Measurements from ENCODE around the gene FAM131A.

DNA sequence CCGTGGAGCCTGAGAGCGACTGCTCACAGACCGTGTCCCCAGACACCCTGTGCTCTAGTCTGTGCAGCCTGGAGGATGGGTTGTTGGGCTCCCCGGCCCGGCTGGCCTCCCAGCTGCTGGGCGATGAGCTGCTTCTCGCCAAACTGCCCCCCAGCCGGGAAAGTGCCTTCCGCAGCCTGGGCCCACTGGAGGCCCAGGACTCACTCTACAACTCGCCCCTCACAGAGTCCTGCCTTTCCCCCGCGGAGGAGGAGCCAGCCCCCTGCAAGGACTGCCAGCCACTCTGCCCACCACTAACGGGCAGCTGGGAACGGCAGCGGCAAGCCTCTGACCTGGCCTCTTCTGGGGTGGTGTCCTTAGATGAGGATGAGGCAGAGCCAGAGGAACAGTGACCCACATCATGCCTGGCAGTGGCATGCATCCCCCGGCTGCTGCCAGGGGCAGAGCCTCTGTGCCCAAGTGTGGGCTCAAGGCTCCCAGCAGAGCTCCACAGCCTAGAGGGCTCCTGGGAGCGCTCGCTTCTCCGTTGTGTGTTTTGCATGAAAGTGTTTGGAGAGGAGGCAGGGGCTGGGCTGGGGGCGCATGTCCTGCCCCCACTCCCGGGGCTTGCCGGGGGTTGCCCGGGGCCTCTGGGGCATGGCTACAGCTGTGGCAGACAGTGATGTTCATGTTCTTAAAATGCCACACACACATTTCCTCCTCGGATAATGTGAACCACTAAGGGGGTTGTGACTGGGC, 7.3 kb downstream of the FAM131A start:
- TF ChIP-seq, protein P1, sequence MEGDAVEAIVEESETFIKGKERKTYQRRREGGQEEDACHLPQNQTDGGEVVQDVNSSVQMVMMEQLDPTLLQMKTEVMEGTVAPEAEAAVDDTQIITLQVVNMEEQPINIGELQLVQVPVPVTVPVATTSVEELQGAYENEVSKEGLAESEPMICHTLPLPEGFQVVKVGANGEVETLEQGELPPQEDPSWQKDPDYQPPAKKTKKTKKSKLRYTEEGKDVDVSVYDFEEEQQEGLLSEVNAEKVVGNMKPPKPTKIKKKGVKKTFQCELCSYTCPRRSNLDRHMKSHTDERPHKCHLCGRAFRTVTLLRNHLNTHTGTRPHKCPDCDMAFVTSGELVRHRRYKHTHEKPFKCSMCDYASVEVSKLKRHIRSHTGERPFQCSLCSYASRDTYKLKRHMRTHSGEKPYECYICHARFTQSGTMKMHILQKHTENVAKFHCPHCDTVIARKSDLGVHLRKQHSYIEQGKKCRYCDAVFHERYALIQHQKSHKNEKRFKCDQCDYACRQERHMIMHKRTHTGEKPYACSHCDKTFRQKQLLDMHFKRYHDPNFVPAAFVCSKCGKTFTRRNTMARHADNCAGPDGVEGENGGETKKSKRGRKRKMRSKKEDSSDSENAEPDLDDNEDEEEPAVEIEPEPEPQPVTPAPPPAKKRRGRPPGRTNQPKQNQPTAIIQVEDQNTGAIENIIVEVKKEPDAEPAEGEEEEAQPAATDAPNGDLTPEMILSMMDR (IDR thresholded peaks at IDR 0.05 in 4 of 5, conservative IDR thresholded peaks at IDR 0.05 in 1 of 5): no peak
- TF ChIP-seq POLR2A (IDR thresholded peaks at IDR 0.05): no peak

Data from gastrocnemius medialis (tissue), 4 donors.